Measurements from ENCODE around the gene MTHFD1. TPM values are rescaled to one million over a fixed set of nuclear protein-coding genes. Genes with fewer than 3 reads are reported as not detected.

MTHFD1 gene
- total and polyA plus RNA-seq, 9 of the 15 experiments (the other 6 are each of a cell fraction or from before 2014, with no cell fraction given), result 66.7 to 158 (median 90.9) TPM

DNA sequence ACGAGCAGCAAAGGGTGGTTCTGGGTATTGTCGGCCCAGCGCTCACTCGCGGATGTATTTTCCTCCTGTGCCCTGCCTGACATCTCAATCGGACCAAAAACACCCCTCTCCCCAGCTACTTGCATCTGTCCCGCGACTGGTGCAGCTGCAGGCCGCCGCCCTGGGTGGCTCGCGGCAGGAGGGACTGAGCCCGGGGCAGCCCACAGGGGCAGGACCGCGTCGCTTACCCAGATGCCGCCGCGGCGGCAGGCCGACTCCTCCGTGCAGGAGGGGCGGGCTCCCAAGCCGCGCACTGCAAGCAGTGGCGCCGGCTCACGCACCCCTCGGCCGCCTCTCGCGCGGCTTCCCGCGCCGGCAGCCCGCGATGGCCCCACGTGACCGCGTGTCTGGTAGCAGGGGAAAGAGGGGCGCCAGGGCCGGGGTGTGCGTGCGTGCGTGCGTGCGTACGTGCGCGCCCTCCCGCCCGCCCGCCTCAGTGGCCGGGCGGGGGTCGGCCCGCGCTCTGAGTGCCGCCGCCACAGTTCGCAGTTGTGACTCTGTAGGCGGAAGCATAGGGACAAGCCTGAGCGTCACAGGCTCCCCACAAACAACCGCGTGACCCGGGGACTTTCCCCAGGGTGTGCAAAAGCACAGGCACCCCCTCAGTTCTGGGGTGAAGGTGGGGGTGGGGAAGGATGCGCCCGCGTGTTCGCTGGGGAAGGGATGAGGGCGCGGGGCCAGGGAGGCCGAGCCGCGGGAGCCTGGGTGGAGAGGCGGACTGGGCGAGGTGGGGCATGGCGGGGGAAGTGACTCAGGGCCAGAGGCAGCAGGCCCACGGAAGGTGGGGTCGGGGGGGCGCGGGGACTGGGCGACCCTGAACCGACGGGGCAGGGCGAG, 115.5 kb downstream of the MTHFD1 start, which contains the start of gene ZBTB25 (continued):
- TF ChIP-seq, protein P1, sequence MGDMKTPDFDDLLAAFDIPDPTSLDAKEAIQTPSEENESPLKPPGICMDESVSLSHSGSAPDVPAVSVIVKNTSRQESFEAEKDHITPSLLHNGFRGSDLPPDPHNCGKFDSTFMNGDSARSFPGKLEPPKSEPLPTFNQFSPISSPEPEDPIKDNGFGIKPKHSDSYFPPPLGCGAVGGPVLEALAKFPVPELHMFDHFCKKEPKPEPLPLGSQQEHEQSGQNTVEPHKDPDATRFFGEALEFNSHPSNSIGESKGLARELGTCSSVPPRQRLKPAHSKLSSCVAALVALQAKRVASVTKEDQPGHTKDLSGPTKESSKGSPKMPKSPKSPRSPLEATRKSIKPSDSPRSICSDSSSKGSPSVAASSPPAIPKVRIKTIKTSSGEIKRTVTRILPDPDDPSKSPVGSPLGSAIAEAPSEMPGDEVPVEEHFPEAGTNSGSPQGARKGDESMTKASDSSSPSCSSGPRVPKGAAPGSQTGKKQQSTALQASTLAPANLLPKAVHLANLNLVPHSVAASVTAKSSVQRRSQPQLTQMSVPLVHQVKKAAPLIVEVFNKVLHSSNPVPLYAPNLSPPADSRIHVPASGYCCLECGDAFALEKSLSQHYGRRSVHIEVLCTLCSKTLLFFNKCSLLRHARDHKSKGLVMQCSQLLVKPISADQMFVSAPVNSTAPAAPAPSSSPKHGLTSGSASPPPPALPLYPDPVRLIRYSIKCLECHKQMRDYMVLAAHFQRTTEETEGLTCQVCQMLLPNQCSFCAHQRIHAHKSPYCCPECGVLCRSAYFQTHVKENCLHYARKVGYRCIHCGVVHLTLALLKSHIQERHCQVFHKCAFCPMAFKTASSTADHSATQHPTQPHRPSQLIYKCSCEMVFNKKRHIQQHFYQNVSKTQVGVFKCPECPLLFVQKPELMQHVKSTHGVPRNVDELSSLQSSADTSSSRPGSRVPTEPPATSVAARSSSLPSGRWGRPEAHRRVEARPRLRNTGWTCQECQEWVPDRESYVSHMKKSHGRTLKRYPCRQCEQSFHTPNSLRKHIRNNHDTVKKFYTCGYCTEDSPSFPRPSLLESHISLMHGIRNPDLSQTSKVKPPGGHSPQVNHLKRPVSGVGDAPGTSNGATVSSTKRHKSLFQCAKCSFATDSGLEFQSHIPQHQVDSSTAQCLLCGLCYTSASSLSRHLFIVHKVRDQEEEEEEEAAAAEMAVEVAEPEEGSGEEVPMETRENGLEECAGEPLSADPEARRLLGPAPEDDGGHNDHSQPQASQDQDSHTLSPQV (IDR thresholded peaks at IDR 0.05), result no peak
- no peak for TF ChIP-seq PREB (CRISPR knock-in tag; IDR thresholded peaks at IDR 0.05)
- TF ChIP-seq NFE2 (IDR thresholded peaks at IDR 0.05; ENCODE audit: low read depth), result no peak
- TF ChIP-seq, protein P2, sequence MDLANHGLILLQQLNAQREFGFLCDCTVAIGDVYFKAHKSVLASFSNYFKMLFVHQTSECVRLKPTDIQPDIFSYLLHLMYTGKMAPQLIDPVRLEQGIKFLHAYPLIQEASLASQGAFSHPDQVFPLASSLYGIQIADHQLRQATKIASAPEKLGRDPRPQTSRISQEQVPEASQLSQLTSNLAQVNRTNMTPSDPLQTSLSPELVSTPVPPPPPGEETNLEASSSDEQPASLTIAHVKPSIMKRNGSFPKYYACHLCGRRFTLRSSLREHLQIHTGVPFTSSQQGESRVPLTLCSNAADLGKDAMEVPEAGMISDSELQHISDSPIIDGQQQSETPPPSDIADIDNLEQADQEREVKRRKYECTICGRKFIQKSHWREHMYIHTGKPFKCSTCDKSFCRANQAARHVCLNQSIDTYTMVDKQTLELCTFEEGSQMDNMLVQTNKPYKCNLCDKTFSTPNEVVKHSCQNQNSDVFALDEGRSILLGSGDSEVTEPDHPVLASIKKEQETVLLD (IDR thresholded peaks at IDR 0.05), result 0 out of 2 replicates have a peak, but pooled peaks have one; percentile 20
- TF ChIP-seq, protein P3, sequence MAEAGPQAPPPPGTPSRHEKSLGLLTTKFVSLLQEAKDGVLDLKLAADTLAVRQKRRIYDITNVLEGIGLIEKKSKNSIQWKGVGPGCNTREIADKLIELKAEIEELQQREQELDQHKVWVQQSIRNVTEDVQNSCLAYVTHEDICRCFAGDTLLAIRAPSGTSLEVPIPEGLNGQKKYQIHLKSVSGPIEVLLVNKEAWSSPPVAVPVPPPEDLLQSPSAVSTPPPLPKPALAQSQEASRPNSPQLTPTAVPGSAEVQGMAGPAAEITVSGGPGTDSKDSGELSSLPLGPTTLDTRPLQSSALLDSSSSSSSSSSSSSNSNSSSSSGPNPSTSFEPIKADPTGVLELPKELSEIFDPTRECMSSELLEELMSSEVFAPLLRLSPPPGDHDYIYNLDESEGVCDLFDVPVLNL (CRISPR knock-in tag; IDR thresholded peaks at IDR 0.05; ENCODE audit: low read depth), result no peak
- no peak for TF ChIP-seq ZBED1 (IDR thresholded peaks at IDR 0.05)
